ENCODE results near the gene SPDYE6. TPM values are rescaled to one million over a fixed set of nuclear protein-coding genes. Genes with fewer than 3 reads are reported as not detected.
A peak's percentile ranks its signal among the peaks of the same experiment; 100 is the strongest.

Gene SPDYE6
- total and polyA plus RNA-seq, 10 of the 15 experiments (the other 5 are each of a cell fraction or from before 2014, with no cell fraction given): 0.05 to 2.3 (median 1.00) TPM; not detected in 6

- TF ChIP-seq RELB (IDR thresholded peaks at IDR 0.05; ENCODE audit: low read depth) (peak; percentile 18; the same call in 1 of the 2 replicates), HDAC2 (IDR thresholded peaks at IDR 0.05) (no peak), SMC3 (IDR thresholded peaks at IDR 0.05; ENCODE audit: borderline replicate concordance, low read length) (peak; percentile 79), SMAD5 (IDR thresholded peaks at IDR 0.05; ENCODE audit: low read depth) (no peak), CBX5 (IDR thresholded peaks at IDR 0.05; ENCODE audit: low read depth) (no peak), BCL11A (IDR thresholded peaks at IDR 0.05; ENCODE audit: low read depth, low read length) (0 out of 2 replicates have a peak, but pooled peaks have one; percentile 3), HCFC1 (IDR thresholded peaks at IDR 0.05; ENCODE audit: low read length) (no peak), NFIC (IDR thresholded peaks at IDR 0.05; ENCODE audit: low read depth, low read length) (no peak), IKZF2 (IDR thresholded peaks at IDR 0.05) (no peak), KLF5 (IDR thresholded peaks at IDR 0.05; ENCODE audit: partially characterized antibody) (no peak), ETV6 (conservative IDR thresholded peaks at IDR 0.05 in 1 of 2, IDR thresholded peaks at IDR 0.05 in 1 of 2; ENCODE audit: borderline replicate concordance in 1 of 2, low read depth in 1 of 2) (no peak), E2F8 (IDR thresholded peaks at IDR 0.05; ENCODE audit: low read depth, partially characterized antibody) (no peak), SKIL (IDR thresholded peaks at IDR 0.05; ENCODE audit: low read depth, poor library complexity, severe bottlenecking) (no peak), IRF4 (IDR thresholded peaks at IDR 0.05; ENCODE audit: low read depth, low read length) (peak; percentile 65; the same call in 1 of the 2 replicates), RELA (IDR thresholded peaks at IDR 0.05; ENCODE audit: borderline replicate concordance, partially characterized antibody) (no peak), MAX (IDR thresholded peaks at IDR 0.05; ENCODE audit: low read depth, low read length) (no peak), USF1 (IDR thresholded peaks at IDR 0.05; ENCODE audit: borderline replicate concordance, extremely low read length, insufficient read depth, low read depth, low read length) (no peak), RUNX3 (IDR thresholded peaks at IDR 0.05; ENCODE audit: low read length) (peak; percentile 71)
Observed at GRCh38 chr7:102404005-102404861, 48.0 kb upstream of the SPDYE6 start (continued).

Data from GM12878 (cell line).